Liver (tissue), 9 donors: ENCODE measurements around the gene SERPINA5. TPM values are rescaled to one million over a fixed set of nuclear protein-coding genes. Genes with fewer than 3 reads are reported as not detected.

ENCODE experiments used
- DNase-seq: peaks from one replicate; pipeline ENCODE4 v3.0.0-alpha.2; 2017; ENCODE audit warnings: low spot score
- H3K27ac ChIP-seq, 2 donors: one replicate each; pipeline ENCODE4 v1.7.0; 2013; ENCODE audit warnings: inconsistent platforms in 2 of 2, low read length in 2 of 2, control low read depth in 1 of 2, low read depth in 1 of 2, mild to moderate bottlenecking in 1 of 2
- H3K27me3 ChIP-seq, 4 donors: one replicate each; pipeline versions ENCODE4 v1.6.1 to v1.7.0; 2013; ENCODE audit warnings: low read length in 3 of 4, inconsistent platforms in 1 of 4, mild to moderate bottlenecking in 1 of 4, moderate library complexity in 1 of 4; ENCODE audit not compliant: control insufficient read depth in 4 of 4, insufficient read depth in 4 of 4
- H3K36me3 ChIP-seq, 4 donors: one replicate each; pipeline versions ENCODE4 v1.6.1 to v1.7.0; 2013; ENCODE audit warnings: low read length in 3 of 4, mild to moderate bottlenecking in 3 of 4, low read depth in 1 of 4, moderate library complexity in 1 of 4; ENCODE audit not compliant: control insufficient read depth in 4 of 4, insufficient read depth in 3 of 4
- H3K4me1 ChIP-seq, 4 donors: one replicate each; pipeline versions ENCODE4 v1.6.1 to v1.7.0; 2013; ENCODE audit warnings: low read length in 3 of 4, mild to moderate bottlenecking in 3 of 4, moderate library complexity in 1 of 4; ENCODE audit not compliant: control insufficient read depth in 4 of 4, insufficient read depth in 4 of 4
- H3K4me3 ChIP-seq, 3 donors: one replicate each; pipeline versions ENCODE4 v1.6.1 to v1.7.0; 2013; ENCODE audit warnings: low read length in 3 of 3, control low read depth in 1 of 3, low read depth in 1 of 3, mild to moderate bottlenecking in 1 of 3
- H3K9ac ChIP-seq, 2 donors: one replicate each; pipeline ENCODE4 v1.7.0; 2013; ENCODE audit warnings: low read length in 2 of 2, mild to moderate bottlenecking in 2 of 2, moderate library complexity in 2 of 2, control low read depth in 1 of 2, low read depth in 1 of 2
- H3K9me3 ChIP-seq, 4 donors: one replicate each; pipeline versions ENCODE4 v1.6.1 to v1.7.0; 2013; ENCODE audit warnings: low read length in 3 of 4; ENCODE audit not compliant: control insufficient read depth in 4 of 4
- EGR1 ChIP-seq, 2 donors: IDR thresholded peaks; 2 replicates each; pipeline ENCODE4 v1.6.1; 2016 to 2018; ENCODE audit warnings: antibody characterized with exemption in 2 of 2, low read depth in 2 of 2
- FOXA1 ChIP-seq: IDR thresholded peaks from 2 replicates; pipeline ENCODE4 v1.6.1; 2016; ENCODE audit warnings: antibody characterized with exemption
- GABPA ChIP-seq, 2 donors: IDR thresholded peaks in 1 of 2; conservative IDR thresholded peaks in 1 of 2; 2 replicates each; pipeline ENCODE4 v1.6.1; 2016; ENCODE audit warnings: antibody characterized with exemption in 2 of 2, mild to moderate bottlenecking in 1 of 2, moderate library complexity in 1 of 2
- HNF4A ChIP-seq, 2 donors: conservative IDR thresholded peaks; 2 replicates each; pipeline ENCODE4 v1.6.1; 2016; ENCODE audit warnings: antibody characterized with exemption in 2 of 2, mild to moderate bottlenecking in 2 of 2
- HNF4G ChIP-seq: IDR thresholded peaks from 2 replicates; pipeline ENCODE4 v1.6.1; 2016; ENCODE audit warnings: antibody characterized with exemption
- JUND ChIP-seq, 2 donors: IDR thresholded peaks; 2 replicates each; pipeline ENCODE4 v1.6.1; 2016; ENCODE audit warnings: antibody characterized with exemption in 2 of 2
- NR2F2 ChIP-seq: IDR thresholded peaks from 2 replicates; pipeline ENCODE4 v1.6.1; 2016; ENCODE audit warnings: antibody characterized with exemption
- RAD21 ChIP-seq, 2 donors: IDR thresholded peaks; 2 replicates each; pipeline ENCODE4 v1.6.1; 2016; ENCODE audit warnings: antibody characterized with exemption in 2 of 2, mild to moderate bottlenecking in 2 of 2
- RXRA ChIP-seq, 2 donors: IDR thresholded peaks; 2 replicates each; pipeline ENCODE4 v1.6.1; 2017 to 2018; ENCODE audit warnings: antibody characterized with exemption in 2 of 2, mild to moderate bottlenecking in 1 of 2
- SP1 ChIP-seq: IDR thresholded peaks from 2 replicates; pipeline ENCODE4 v1.6.1; 2018; ENCODE audit warnings: antibody characterized with exemption, mild to moderate bottlenecking
- TAF1 ChIP-seq: conservative IDR thresholded peaks from 2 replicates; pipeline ENCODE4 v1.6.1; 2016; ENCODE audit warnings: antibody characterized with exemption, mild to moderate bottlenecking
- YY1 ChIP-seq: IDR thresholded peaks from 2 replicates; pipeline ENCODE4 v1.6.1; 2016; ENCODE audit warnings: antibody characterized with exemption, mild to moderate bottlenecking
- polyA plus RNA-seq, 2 donors: library from polyadenylated mRNA; stranded (reverse) in 1 of 2; unstranded in 1 of 2; fragments of 200-250 nt in 1 of 2; fragments of >200 nt in 1 of 2; fragmentation: Nextera tagmentation in 1 of 2; extraction: Ambion mirVana in 1 of 2; gene quantifications; one replicate each; pipeline versions ENCODE4 v1.2.1 to v1.2.3, GENCODE V29; 2013 to 2015
- total RNA-seq, 2 donors: library from RNA; depleted of rRNA; stranded (reverse); fragments of >200 nt; gene quantifications; one replicate each; pipeline ENCODE4 v1.2.3, GENCODE V29; 2014
- TF ChIP-seq, protein P1 (sequence below): IDR thresholded peaks from 2 replicates; pipeline ENCODE4 v1.6.1; 2016; ENCODE audit warnings: antibody characterized with exemption, mild to moderate bottlenecking
- TF ChIP-seq, protein P2 (sequence below): IDR thresholded peaks from 2 replicates; pipeline ENCODE4 v1.6.1; 2016; ENCODE audit warnings: antibody characterized with exemption
- TF ChIP-seq, protein P3 (sequence below): IDR thresholded peaks from 2 replicates; pipeline ENCODE4 v1.6.1; 2016; ENCODE audit warnings: antibody characterized with exemption
- TF ChIP-seq, protein P4 (sequence below): IDR thresholded peaks from 2 replicates; pipeline ENCODE4 v1.6.1; 2016; ENCODE audit warnings: antibody characterized with exemption
- TF ChIP-seq, protein P5 (sequence below): fragments of 150-350 bp; IDR thresholded peaks from 2 replicates; pipeline ENCODE4 v1.5.1; 2017; ENCODE audit warnings: improper control_type of control experiment, low read depth, low read length; ENCODE audit not compliant: missing input control
- donor health status: healthy.
- donor health status: healthy.
- donor health status: healthy.
- donor health status: healthy.
- donor health status: healthy.

The SERPINA5 gene
- total and polyA plus RNA-seq, 4 donors = 37.0 to 250 (median 84.0) TPM

DNA sequence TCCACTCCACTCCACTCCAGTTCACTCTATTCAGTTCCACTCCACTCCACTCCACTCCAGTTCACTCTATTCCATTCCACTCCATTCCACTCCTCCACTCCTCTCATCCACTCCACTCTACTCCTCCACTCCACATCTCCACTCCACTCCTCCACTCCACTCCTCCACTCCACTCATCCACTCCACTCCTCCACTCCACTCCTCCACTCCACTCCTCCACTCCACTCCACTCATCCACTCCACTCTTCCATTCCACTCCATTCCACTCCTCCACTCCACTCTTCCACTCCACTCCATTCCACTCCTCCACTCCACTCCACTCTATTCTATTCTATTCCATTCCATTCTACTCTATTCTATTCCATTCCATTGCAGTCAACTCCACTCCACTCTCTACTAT lies 9.8 kb downstream of the SERPINA5 start:
- H3K9ac ChIP-seq = no peak overlapping the region
- H3K27me3 ChIP-seq = no peaks in the 10 kb centered on the region
- DNase-seq = no peak
- peaks cover 6 to 35% (median 23%) of the 10 kb centered on the region in 4 donors for H3K36me3 ChIP-seq
- peaks cover 10 to 80% (median 63%) of the 10 kb centered on the region in 4 donors for H3K4me1 ChIP-seq
- H3K4me3 ChIP-seq = no peak overlapping the region
- H3K27ac ChIP-seq = no peak overlapping the region
- TF ChIP-seq GABPA (IDR thresholded peaks at IDR 0.05 in 1 of 2, conservative IDR thresholded peaks at IDR 0.05 in 1 of 2) = no peak
- TF ChIP-seq HNF4A (conservative IDR thresholded peaks at IDR 0.05) = no peak
- no peak for TF ChIP-seq EGR1 (IDR thresholded peaks at IDR 0.05; ENCODE audit: low read depth in 2 of 2)
- no peak for TF ChIP-seq RXRA (IDR thresholded peaks at IDR 0.05)
- no peak for TF ChIP-seq RAD21 (IDR thresholded peaks at IDR 0.05)
- TF ChIP-seq NR2F2 = no peak
- no peak for TF ChIP-seq HNF4G
- TF ChIP-seq, protein P1, sequence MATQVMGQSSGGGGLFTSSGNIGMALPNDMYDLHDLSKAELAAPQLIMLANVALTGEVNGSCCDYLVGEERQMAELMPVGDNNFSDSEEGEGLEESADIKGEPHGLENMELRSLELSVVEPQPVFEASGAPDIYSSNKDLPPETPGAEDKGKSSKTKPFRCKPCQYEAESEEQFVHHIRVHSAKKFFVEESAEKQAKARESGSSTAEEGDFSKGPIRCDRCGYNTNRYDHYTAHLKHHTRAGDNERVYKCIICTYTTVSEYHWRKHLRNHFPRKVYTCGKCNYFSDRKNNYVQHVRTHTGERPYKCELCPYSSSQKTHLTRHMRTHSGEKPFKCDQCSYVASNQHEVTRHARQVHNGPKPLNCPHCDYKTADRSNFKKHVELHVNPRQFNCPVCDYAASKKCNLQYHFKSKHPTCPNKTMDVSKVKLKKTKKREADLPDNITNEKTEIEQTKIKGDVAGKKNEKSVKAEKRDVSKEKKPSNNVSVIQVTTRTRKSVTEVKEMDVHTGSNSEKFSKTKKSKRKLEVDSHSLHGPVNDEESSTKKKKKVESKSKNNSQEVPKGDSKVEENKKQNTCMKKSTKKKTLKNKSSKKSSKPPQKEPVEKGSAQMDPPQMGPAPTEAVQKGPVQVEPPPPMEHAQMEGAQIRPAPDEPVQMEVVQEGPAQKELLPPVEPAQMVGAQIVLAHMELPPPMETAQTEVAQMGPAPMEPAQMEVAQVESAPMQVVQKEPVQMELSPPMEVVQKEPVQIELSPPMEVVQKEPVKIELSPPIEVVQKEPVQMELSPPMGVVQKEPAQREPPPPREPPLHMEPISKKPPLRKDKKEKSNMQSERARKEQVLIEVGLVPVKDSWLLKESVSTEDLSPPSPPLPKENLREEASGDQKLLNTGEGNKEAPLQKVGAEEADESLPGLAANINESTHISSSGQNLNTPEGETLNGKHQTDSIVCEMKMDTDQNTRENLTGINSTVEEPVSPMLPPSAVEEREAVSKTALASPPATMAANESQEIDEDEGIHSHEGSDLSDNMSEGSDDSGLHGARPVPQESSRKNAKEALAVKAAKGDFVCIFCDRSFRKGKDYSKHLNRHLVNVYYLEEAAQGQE = no peak
- TF ChIP-seq TAF1 = no peak
- TF ChIP-seq FOXA1 = no peak
- TF ChIP-seq, protein P2, sequence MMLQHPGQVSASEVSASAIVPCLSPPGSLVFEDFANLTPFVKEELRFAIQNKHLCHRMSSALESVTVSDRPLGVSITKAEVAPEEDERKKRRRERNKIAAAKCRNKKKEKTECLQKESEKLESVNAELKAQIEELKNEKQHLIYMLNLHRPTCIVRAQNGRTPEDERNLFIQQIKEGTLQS = no peak
- no peak for TF ChIP-seq JUND (IDR thresholded peaks at IDR 0.05)
- TF ChIP-seq, protein P3, sequence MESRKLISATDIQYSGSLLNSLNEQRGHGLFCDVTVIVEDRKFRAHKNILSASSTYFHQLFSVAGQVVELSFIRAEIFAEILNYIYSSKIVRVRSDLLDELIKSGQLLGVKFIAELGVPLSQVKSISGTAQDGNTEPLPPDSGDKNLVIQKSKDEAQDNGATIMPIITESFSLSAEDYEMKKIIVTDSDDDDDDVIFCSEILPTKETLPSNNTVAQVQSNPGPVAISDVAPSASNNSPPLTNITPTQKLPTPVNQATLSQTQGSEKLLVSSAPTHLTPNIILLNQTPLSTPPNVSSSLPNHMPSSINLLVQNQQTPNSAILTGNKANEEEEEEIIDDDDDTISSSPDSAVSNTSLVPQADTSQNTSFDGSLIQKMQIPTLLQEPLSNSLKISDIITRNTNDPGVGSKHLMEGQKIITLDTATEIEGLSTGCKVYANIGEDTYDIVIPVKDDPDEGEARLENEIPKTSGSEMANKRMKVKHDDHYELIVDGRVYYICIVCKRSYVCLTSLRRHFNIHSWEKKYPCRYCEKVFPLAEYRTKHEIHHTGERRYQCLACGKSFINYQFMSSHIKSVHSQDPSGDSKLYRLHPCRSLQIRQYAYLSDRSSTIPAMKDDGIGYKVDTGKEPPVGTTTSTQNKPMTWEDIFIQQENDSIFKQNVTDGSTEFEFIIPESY = no peak
- TF ChIP-seq, protein P4, sequence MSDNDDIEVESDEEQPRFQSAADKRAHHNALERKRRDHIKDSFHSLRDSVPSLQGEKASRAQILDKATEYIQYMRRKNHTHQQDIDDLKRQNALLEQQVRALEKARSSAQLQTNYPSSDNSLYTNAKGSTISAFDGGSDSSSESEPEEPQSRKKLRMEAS = no peak
- no peak for TF ChIP-seq SP1
- no peak for TF ChIP-seq YY1
- TF ChIP-seq, protein P5, sequence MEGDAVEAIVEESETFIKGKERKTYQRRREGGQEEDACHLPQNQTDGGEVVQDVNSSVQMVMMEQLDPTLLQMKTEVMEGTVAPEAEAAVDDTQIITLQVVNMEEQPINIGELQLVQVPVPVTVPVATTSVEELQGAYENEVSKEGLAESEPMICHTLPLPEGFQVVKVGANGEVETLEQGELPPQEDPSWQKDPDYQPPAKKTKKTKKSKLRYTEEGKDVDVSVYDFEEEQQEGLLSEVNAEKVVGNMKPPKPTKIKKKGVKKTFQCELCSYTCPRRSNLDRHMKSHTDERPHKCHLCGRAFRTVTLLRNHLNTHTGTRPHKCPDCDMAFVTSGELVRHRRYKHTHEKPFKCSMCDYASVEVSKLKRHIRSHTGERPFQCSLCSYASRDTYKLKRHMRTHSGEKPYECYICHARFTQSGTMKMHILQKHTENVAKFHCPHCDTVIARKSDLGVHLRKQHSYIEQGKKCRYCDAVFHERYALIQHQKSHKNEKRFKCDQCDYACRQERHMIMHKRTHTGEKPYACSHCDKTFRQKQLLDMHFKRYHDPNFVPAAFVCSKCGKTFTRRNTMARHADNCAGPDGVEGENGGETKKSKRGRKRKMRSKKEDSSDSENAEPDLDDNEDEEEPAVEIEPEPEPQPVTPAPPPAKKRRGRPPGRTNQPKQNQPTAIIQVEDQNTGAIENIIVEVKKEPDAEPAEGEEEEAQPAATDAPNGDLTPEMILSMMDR = no peak
- H3K9me3 ChIP-seq = no peaks in the 10 kb centered on the region
